NK-92 (cell line): Measurements from ENCODE around the gene SELENON.

ENCODE experiments used
- DNase-seq: peaks from one replicate; lab custom pipeline; 2025; ENCODE audit not compliant: unreplicated experiment; lab: John Stamatoyannopoulos, UW

Gene SELENON

DNA sequence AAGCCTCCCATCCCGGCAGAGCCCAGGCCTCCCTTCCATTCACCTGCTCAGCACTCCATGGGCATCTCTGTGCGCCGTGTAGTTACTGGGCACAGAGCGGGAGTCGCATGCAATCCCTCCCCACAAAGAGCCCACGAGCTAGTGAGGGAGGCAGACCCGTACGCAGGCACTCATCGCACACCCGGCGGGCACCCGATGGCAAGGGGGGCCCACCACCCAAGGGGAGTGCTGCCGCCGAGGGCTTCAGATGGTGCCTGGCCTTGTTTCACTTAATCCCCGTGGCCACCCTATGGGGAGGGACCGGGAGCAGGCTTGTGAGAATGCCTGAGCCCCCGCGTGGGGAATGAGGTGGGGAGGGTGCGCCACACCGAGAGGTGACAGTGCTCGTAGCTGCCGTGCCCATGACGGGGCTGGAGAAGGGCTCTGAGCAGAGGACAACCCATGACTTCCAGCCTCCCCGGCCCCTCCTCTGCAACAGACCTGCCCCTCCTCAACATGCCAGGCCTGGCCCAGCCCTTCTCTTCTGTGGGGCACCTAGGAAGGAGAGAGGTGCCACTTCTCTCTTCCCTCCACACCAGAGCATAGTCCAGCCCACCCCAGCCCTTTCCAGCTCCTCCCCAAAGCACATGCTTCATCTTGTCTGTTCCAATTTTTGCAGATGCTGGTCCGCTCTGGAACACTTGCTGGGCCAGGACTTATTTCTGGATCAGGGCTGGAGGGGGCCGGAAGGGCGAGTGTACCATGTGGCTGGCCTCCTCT lies 30.2 kb upstream of the SELENON start:
- no peak for DNase-seq

- DNase-seq, result no peak
These were observed 29.3 kb upstream of the SELENON start for GRCh38 chr1:25770541-25771220.

DNA sequence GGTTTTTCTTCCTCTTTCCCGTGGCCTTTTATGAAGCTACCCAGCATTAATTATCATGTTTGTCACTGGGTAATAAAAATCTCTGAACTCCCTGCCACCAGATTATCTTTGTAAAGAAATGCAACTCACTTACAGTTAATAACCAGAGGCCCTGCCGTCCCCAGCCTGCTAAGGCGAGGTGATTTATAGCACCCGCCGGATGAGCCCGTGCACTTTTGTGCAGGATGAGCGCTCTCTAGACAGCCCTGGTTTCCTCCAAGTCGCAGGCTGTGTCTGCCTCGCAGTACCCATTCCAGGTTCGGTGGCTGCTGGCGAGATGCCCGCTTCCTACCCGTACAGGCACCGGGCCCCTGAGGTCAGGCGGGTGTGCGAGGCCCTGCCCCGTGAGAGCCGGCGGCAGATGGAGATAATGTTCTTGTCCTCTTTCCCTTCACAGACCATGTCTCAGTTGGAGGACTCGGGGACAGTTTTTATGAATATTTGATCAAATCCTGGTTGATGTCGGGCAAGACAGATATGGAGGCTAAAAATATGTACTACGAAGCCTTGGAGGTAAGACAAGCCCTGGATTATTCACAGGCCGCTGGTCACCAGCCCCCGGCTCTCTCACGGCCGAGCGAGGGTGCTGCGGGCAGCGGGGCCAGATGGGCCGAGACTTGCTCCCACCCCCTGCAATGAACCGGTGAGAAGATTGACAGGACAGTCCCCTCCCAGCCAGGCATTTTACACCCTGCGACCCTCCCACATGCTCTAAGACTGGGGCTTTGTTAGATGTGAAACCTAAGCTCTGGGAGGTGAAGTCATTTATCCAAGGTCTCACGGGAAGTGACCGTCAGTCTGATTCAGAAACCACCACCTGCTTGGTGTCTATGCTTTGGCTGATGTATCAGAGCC lies 28.5 kb upstream of the SELENON start:
- DNase-seq, result no peak

DNA sequence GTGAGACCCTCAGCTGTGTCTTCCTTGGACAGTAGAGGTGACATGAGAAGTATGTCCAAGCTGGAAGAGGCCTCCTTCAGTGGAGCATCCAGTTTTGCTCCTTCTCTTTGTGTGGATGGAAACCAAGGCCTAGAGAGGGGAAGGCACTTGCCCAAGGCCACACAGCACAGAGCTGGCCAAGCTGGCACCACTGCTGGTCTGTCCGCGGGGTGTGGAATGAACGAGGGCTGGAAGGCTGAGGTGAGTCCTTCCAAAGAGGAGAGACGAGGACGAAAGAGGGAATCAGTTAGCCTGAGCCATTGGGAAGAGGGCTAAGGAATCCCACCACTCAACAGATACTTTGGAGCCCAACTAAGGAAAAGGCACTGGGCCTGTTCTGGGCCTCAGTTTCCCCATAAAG lies 27.8 kb upstream of the SELENON start:
- DNase-seq, result no peak

GRCh38 chr1:25772692-25773245 lies 27.2 kb upstream of the SELENON start:
- no peak for DNase-seq

- DNase-seq, result no peak
These were observed 26.4 kb upstream of the SELENON start for GRCh38 chr1:25773441-25774125.

GRCh38 chr1:25774206-25774803 lies 25.7 kb upstream of the SELENON start:
- no peak for DNase-seq

DNA sequence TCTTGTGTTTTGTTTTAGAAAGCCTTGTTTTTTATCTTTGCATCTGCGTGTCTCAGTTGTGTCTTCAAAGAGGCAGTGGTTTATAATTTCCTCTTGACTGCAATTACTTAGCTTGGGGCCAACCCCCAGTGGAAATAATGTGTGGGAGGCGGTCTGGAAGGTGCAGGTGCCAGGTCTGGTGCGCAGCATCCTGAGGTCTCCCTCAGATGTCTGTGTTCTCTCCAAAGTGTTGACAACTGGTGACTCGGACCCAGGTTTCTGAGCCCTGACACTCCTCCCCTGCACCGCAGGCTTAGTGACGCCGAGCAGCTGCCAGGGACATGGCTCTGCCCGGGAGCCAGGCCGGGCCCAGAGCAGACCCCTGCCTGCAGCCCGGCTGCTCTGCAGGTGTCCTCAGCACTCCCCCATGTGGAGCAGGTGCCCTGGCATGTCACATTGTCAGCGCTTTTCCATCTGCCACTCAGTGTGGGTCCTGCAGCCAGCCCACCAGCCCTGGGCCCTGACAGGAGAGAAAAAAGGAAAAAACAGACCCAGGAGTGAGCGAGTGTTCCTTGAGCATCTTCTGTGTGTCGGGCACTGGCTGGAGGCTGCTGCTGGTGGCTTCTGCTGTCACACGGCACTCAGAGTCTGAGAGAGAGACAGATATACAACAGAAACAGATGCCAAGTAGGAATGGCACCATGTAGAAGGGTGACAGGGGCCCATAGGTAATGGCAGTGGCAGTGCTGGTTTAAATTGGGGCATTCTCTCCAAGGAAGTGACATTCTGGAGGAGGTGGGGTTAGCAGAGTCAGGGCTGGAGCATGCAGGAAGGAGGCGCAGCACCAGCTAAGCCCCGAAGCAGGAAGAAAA lies 24.8 kb upstream of the SELENON start:
- DNase-seq, result no peak

- DNase-seq, result no peak
These were observed 20.6 kb upstream of the SELENON start for GRCh38 chr1:25779388-25779787.

- DNase-seq, result no peak
These were observed 20.1 kb upstream of the SELENON start for GRCh38 chr1:25779894-25780293.

- DNase-seq, result no peak
These were observed 19.5 kb upstream of the SELENON start for GRCh38 chr1:25780318-25781129.

GRCh38 chr1:25781130-25781433 lies 18.9 kb upstream of the SELENON start:
- no peak for DNase-seq

DNA sequence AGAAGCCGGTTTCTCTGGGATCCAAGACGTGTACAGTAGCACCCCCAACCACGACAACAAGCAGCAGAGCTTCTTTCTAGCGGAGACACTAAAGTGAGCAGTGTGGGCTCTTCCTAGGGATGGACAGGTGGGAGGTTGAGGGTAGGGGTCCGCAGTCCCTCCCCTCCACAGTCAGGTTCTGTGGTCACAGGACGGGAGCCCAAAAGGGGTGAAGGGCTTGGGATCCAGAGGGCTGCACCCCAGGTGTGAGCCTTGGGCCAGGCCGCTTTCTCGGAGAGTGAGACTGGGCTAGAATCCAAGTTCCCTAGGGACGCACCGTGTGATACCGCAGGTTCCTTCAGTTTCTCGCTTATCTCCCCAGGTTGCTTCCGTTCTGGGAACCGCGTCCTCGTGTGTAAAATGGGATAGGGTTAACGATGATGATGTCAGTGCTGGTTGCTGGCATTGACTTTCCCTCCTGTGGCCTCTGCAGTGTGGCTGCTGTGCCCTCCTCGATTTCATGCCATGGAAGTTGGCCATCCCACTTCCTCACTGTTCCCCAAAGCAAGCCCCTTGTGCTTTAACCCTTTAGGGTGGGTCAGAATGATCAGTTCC lies 17.3 kb upstream of the SELENON start:
- no peak for DNase-seq

GRCh38 chr1:25784575-25785051 lies 15.4 kb upstream of the SELENON start:
- DNase-seq, result no peak

GRCh38 chr1:25785333-25786067 lies 14.5 kb upstream of the SELENON start:
- no peak for DNase-seq

DNA sequence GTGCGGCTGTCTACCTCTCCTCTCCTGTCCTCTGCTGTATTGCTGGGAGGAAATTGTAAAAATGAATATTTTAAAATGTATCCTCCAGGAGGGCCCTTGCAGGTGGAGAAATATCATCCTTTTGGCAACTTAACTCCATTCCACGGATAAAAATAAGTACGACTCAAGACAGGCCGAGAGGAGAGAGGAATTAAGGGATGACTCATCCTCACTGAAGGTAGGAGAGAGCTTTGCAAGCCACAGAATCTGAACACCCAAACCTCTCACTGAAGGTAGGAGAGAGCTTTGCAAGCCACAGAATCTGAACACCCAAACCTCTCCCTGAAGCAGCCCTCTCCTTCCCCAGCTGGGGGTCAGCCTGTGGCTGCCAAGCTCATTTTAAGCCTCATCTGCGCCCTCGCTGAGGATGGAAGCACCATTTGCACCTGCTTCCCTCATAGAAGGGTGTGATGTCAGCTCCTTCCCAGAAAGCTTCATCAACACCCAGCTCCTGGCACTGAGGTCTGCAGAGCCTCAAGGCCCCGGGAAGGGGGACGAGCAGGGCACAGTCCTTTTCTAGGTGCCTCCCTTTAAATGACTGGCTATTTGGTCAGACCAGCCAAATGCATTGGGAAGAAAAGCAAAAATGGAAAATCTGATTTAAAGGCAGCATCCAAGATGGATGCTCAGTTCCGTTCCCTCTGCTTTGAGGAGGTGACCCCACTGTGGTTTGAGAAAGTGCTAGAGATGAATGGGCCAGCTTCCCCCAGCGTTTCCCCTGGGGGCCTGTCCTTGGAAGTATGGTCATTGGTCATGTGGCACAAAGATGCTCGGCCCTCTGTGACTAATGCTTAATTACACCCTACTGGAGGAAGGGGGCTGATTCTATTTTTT lies 12.9 kb upstream of the SELENON start:
- DNase-seq, result no peak

DNA sequence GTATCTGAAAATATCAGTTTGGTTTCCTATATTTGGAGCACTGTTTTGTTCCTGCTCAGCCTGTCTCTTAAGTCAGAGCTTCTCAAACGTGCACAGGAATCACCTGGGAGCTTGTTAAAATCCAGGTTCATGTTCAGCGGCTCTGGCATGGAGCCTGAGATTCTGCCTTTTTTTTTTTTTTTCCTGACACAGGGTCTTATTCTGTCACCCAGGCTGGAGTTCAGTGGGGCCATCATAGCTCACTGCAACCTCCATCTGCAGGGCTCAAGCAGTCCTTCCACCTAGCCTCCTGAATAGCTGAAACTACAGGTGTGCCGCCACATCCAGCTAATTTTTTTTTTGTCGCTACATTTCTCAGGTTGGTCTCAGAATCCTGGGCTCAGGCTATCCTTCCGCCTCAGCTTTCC lies 12.2 kb upstream of the SELENON start:
- no peak for DNase-seq
